GM10266 (cell line): Measurements from ENCODE around the gene S100A14.
A peak's percentile ranks its signal among the peaks of the same experiment; 100 is the strongest.
"Not testable (repeated sequence)": the region's sequence is repeated elsewhere in the genome, so short reads cannot be mapped to it uniquely, and the experiment has no call there.

ENCODE experiments used
- DNase-seq: peaks from one replicate; pipeline ENCODE4 v3.0.0; 2012; ENCODE audit errors: extremely low spot score
- CTCF ChIP-seq: IDR thresholded peaks from 2 replicates; pipeline ENCODE4 v1.5.1; 2012; ENCODE audit warnings: mild to moderate bottlenecking, low read depth; ENCODE audit not compliant: control insufficient read depth, insufficient read depth; ENCODE audit errors: missing control alignments

Gene S100A14

DNA sequence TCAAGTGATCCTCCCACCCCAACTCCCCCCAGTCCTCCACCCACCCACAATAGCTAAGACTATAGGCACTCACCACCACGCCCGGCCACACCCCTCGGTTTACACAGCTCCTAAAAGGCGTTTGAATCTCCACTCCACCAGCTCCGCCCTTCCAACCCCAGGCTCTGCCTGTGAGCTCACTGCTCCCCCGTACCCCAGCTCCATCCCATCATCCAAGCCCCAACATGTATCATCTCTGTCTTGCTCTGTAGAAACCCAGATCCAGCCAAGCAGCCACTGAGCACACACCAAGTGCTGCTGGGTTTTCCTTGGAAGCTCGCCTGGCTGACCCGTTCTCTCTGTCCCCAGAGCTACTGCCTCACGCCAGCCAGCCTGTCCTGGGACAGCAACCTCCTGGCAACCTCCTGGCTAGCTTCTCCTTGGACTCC is 38.5 kb downstream of the S100A14 start:
- DNase-seq = no peak
- no peak for TF ChIP-seq CTCF

DNA sequence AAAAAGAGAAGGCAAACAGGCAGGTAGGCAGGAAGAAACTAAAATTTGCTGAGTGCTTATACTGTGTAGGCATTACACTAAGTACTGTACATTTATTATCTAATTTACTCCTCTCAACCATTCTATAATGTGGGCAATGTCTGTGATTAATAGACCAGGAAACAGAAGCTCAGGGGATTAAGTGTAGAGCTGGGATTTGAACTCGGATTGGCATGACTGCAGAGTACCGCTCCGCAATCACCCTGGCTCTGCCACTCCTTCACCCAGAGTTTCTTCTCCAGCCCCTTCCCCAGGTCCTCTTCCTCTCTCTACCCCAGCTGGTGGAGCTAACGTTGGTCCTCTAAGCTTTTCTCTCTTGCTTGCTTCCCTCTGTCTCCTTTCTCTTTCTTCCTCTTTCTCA is 39.0 kb downstream of the S100A14 start:
- TF ChIP-seq CTCF = no peak
- no peak for DNase-seq

DNA sequence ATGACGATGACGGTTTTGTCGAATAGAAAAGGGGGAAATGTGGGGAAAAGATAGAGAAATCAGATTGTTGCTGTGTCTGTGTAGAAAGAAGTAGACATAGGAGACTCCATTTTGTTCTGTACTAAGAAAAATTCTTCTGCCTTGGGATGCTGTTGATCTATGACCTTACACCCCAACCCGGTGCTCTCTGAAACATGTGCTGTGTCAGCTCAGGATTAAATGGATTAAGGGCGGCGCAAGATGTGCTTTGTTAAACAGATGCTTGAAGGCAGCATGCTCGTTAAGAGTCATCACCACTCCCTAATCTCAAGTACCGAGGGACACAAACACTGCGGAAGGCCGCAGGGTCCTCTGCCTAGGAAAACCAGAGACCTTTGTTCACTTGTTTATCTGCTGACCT is 40.6 kb downstream of the S100A14 start:
- not testable (repeated sequence) for DNase-seq

DNA sequence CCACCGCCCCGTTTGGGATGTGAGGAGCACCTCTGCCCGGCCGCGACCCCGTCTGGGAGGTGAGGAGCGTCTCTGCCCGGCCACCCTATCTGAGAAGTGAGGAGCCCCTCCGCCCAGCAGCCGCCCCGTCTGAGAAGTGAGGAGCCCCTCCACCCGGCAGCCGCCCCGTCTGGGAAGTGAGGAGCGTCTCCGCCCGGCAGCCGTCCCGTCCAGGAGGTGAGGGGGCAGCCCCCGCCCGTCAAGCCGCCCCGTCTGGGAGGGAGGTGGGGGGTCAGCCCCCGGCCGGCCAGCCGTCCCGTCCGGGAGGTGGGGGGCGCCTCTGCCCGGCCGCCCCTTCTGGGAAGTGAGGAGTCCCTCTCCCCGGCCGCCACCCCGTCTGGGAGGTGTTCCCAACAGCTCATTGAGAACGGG is 41.0 kb downstream of the S100A14 start:
- not testable (repeated sequence) for DNase-seq

GRCh38 chr1:153573351-153573750 is 42.8 kb downstream of the S100A14 start:
- no peak for DNase-seq
- no peak for TF ChIP-seq CTCF

- peak; percentile 84 for TF ChIP-seq CTCF
- DNase-seq = peak; percentile 77
Observed at GRCh38 chr1:153572569-153573015, 43.5 kb downstream of the S100A14 start.

DNA sequence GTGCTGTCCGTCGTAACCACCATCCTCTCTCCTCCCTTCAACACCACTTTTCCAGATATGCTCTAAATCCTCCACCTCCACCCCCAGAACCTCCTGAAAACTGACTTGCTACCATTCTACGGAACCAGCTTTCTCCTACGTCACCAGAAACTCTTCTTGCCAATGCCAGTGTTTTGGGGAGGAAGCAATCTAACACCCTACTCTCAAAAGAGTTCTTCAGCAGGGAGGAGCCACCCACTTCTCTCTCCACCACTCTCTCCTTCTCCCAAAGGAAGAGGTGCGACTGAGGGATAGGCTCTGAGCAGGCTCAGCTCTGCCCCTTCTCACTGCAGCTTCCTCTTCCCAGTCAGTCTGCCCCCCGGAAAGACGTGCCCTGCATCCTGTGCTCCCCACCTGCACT is 44.4 kb downstream of the S100A14 start:
- no peak for TF ChIP-seq CTCF
- DNase-seq = no peak

DNA sequence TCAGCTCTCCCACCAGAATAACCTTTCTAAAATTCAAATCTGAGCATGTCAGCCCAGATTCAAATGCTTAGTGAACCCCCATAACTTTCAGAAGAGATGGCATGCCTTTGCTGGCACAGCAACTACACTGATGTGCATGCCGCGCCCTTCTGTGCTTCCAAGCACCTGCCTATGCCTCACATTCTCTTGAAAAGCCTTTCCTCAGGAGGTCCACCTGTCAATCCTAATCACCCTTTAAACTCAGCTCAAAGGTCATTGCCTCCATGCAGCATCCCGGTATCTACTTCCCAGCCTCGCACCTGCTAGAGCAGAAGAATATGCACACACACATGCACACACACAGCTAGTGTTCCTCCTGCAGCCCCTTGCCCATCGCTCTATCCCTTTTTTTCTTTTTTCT is 45.3 kb downstream of the S100A14 start:
- no peak for DNase-seq
- TF ChIP-seq CTCF = no peak

GRCh38 chr1:153569465-153569864 is 46.7 kb downstream of the S100A14 start:
- TF ChIP-seq CTCF = no peak
- no peak for DNase-seq
